ENCODE results near the gene PAPOLB.
"Not testable (repeated sequence)": the region's sequence is repeated elsewhere in the genome, so short reads cannot be mapped to it uniquely, and the experiment has no call there.

Gene PAPOLB

GRCh38 chr7:4861673-4862072 is at the start of gene PAPOLB:
Gene PAPOLB, minus strand, starts transcription at chr7:4862030. Its CDS starts 220 bp downstream, at chr7:4861810.
- no peak for DNase-seq

DNA sequence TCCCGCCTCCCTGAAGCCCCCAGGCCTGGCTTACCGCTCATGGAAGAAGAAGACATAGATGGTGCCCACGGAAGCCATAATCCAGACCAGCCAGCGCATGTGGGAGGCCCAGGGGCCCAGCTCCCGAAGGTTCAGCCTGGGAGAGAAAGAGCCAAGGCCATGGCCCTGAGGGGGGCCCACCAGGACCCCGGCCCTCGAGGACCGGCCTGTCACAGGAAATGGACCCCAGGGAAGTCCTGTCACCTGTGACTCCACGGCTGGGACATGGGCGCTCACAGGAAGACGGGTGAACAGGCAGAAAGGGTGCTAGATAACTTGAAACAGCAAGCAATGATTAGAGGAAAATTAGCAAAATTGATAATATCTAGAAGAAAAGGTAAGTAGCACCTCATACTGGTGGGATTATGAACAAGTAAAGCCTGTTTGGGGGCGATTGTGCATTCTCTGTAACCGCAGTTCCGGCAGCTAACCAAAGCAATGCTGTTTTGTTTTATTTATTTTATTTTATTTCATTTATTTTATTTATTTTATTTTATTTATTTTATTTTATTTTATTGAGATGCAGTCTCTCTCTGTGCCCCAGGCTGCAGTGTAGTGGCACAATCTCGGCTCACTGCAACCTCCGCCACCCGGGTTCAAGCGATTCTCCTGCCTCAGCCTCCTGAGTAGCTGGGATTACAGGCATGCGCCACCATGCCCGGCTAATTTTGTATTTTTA is 49.4 kb upstream of the PAPOLB start:
- DNase-seq = no peak

DNA sequence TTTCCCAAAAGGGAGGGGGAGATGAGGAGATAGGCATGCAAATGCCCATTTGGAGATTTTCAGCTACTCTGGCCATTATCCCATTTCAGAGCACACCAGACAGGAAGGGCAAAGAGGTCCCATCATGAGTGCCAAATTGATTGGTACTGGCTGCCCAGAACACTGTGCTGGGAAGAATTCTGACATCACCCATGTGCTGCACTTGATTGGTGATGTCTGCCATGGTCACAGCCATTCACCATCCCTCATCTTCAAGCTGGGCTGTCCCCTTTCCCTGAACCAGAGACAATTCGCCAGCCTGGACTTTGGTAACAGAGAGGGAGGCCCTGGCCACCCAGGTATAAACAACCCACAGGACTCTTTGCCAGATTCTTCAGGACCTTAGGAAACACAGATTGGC is 44.9 kb upstream of the PAPOLB start:
- DNase-seq = no peak

GRCh38 chr7:4905171-4905570 is 43.3 kb upstream of the PAPOLB start:
- no peak for DNase-seq

DNA sequence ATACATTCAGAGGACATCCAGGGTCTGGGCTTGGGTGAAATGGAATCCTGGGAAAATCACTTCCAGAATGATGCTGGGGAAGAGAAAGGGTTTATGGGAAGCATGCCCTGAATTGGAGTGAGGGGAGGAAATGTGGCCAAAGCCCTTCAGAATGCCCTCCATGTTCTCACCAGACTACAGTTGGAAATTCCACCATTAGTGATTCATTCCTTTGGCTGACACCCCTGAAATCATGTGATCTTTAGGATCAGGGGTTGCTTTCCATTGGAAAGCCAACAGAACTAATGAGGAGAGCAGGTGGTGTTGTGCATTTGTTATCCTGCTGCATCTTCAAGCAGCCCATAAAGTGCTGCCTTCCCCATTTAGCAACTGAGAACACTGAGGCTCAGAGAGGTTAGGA is 42.5 kb upstream of the PAPOLB start:
- no peak for DNase-seq

GRCh38 chr7:4895766-4896165 is 33.9 kb upstream of the PAPOLB start:
- DNase-seq = no peak

DNA sequence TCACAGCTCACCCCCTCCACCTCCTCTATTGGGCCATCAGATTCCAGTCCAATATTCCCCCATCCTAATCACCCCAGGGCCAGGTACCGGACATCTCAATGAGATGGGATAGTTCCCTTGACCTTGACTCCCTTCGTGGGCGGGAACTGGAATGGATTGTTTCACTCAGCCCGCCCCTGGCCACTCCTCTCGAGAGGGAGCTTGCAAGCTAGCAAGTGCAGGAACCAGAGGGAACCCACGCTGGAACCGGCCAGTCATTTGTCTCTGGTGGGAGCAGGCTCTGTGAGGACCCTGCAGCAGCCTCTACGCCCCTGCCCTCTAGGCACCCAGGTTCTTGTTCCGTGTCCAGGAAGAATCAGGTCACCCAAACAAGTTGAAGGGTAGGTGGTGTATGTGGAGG is 32.7 kb upstream of the PAPOLB start:
- DNase-seq = no peak

GRCh38 chr7:4893929-4894475 is 32.2 kb upstream of the PAPOLB start:
- no peak for DNase-seq

GRCh38 chr7:4893188-4893587 is 31.4 kb upstream of the PAPOLB start:
- not testable (repeated sequence) for DNase-seq

DNA sequence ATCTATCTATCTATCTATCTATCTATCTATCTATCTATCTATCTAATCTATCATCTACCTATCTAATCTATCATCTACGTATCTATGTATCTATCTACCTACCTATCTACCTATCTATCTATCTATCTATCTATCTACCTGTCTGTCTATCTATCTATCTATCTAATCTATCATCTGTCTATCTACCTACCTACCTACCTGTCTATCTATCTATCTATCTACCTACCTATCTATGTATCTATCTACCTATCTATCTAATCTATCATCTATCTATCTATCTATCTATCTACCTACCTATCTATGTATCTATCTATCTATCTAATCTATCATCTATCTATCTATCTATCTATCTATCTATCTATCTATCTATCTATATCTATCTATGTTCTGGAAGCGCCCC is 29.7 kb upstream of the PAPOLB start:
- DNase-seq = not testable (repeated sequence)

DNA sequence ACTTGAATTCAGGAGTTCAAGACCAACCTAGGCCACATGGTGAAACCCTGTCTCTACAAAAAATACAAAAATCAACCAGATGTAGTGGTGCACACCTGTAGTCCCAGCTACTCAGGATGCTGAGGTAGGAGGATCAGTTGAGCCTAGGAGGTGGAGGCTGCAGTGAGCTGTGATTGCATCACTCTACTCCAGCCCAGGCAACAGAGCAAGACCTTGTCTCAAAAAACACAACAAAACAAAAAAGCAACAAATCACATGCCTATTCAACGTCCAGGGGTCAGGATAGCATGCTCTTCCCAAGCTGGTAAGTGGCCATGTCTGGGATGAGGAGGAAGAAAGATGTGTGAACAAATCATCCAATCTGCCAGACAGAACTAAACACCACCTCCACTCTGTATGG is 27.9 kb upstream of the PAPOLB start:
- DNase-seq = no peak

DNA sequence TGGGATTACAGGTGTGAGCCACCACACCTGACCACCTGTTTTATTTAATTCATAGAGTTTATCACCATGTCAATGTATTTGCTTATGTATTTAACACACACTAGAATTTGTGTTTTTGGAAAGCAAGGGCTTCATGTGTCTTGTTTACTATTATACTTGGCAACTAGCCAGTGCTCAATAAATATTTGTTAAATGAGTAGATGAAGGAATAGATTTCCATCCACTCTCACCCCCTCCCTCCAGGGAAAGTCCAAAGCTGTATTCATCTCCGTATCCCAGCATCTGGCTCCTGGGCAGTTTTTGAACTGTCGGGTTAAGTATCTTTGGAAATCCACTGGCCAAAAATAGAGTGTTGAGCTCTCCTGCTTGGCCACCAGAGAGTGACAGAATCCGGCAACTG is 26.3 kb upstream of the PAPOLB start:
- peak; percentile 36 for DNase-seq

- no peak for DNase-seq
Measured at GRCh38 chr7:4886671-4887070, 24.8 kb upstream of the PAPOLB start.

DNA sequence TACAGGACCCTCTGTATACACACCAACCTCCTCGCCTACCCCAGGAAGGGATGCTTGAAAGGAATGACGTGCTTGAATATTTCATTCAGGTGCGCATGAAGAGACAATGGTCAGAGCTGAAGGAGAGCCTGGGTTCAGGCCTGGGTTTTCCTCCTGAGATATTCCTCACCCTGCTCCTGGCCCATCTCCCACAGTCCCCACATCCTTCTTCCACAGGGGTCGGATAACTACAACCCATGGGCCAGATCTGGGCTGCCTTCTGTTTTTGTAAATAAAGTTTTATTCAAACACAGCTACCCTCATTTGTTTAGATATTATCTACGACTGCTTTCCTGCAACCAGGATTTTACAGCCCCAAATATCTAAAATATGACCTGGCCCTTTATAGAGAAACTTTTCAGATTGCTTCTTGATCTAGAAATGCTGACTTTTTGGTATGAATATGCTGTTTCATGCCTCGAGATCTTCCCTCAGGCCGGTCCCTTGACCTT is 23.5 kb upstream of the PAPOLB start:
- no peak for DNase-seq

GRCh38 chr7:4884164-4884563 is 22.3 kb upstream of the PAPOLB start:
- DNase-seq = no peak

DNA sequence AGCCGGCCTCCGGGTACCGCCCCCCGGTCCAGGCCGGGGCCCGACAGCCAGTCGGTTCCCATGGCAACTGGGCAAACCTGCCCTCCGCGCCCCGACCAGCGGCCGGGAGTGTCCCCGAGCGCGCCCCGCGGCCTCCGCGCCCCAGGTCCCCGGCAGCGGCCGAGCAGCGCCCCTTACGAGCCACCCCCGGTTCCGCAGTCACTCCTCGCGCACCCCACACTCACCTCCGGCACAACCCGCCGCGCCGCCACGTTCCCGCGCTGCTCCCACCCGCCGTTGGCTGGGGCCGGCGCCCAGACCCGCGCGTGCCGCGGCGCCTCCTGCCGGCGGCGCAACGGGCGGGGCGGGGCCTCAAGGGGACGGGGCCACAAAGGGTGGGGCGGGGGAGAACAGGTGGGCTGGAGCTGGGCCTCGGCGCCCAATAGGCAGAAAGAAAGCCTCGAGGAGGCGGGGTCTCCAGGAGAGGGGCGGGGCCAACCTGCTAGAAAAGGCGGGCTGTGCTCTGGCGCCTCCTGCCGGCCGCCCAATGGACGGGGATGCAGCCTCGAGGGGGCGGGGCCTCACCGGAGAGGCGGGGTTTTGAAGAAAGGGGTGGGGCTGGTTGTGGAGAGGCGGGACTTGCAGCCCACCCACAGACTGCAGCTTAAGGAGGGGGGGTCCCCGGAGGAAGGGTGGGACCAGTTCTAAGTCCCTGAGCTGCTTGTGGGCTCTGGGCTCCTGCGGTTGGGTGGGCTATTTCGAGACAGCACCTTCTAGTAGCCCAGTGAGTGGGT is 21.7 kb upstream of the PAPOLB start, which contains the start of gene RADIL:
Gene RADIL, minus strand, starts transcription at position 345 of the 773 bp plus-strand sequence. CDS start 5,577 bp downstream, outside the sequence.
- peak; percentile 88 for DNase-seq

GRCh38 chr7:4883033-4883371 is 21.2 kb upstream of the PAPOLB start:
- DNase-seq = no peak

DNA sequence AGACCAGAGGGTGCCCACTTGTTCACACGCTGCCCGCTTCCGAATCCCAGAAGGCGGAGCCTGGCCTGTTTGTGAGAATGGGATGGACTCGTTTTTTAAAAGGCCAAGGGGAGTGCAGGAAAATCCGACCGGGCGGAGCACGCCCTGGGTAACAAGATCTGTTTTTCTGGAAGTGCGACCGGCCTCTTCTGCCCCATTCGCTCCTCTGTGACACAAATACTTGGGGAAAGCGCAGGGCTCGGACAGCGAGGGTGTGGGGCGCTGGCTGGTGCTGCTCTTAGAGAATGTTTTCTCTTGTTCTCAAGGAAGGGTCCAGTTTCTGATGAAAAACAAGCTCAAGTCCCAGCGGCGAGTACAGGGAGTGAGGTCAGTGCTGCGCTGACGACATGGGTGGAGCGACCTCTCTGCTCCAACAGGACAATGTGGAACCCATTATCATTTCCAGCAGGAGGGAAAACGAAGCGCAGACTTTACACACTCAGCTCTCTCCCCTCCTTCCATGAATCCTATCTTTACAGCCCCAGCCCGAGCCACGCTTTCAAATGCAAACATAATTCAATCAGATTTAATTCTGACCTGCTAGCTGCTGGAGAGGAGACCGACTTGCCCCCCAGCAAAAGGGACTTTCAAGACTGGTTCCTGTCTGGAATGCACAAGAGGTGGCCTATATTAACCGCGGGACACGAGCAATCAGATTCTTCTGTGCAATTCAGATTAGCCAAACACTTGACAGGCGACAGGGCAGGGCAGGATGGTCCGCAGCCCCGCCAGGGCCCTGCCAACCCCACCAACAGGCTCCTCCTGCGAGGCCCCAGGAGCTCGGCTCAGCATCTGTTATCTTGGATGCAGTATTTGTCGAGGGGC is 20.6 kb upstream of the PAPOLB start:
- DNase-seq = peak; percentile 53

DNA sequence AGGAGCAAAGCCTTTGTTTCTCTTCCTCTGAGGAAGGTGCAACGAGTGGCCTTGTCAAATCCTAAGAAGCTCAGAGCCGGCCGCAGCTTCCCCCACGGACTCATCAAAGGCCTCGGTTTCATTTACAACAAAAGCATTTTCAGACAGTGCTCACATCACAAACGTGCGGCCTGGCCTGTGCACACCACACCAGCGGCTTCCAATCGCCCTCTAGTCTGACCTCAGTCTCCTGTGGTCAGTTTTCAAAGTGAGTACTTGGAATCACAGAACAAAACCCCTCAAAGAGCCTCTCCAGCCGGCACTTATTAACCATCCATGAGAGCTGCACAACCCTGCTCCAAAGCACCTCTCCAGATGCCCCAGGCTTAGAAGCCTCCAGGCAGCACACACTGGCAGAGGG is 18.4 kb upstream of the PAPOLB start:
- no peak for DNase-seq

DNA sequence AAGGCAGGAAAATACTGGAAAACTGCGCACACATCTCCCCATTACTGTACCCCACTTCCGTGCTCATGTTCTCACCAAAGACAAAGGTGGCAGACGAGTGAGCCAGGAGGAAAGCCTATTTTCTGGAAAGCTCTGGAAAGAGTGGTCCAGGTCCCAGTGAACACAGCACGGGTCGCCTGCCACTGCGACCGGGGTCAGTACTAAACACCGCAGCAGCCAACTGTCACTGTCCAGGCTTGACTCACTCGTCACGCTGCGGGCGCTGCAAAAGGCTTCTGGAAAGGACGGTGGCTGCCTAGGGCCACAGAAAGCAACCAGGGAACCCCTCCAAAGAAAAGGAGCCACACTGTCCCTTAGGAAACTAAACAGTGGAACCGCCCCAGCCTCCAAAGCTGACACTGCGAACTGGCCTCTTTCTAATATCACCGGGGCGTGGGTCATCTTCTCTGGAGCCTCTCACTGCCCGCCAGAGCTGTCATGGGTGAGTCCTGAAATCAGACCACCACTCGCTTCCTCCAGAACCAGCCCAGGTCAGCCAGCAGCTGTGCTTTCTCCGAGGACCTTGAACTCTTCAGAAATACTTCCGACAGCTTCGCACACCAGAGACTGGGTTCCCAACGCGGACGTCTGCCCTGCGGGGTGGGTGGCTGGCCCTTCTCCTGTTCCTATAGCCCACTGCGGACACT is 17.7 kb upstream of the PAPOLB start:
- no peak for DNase-seq

DNA sequence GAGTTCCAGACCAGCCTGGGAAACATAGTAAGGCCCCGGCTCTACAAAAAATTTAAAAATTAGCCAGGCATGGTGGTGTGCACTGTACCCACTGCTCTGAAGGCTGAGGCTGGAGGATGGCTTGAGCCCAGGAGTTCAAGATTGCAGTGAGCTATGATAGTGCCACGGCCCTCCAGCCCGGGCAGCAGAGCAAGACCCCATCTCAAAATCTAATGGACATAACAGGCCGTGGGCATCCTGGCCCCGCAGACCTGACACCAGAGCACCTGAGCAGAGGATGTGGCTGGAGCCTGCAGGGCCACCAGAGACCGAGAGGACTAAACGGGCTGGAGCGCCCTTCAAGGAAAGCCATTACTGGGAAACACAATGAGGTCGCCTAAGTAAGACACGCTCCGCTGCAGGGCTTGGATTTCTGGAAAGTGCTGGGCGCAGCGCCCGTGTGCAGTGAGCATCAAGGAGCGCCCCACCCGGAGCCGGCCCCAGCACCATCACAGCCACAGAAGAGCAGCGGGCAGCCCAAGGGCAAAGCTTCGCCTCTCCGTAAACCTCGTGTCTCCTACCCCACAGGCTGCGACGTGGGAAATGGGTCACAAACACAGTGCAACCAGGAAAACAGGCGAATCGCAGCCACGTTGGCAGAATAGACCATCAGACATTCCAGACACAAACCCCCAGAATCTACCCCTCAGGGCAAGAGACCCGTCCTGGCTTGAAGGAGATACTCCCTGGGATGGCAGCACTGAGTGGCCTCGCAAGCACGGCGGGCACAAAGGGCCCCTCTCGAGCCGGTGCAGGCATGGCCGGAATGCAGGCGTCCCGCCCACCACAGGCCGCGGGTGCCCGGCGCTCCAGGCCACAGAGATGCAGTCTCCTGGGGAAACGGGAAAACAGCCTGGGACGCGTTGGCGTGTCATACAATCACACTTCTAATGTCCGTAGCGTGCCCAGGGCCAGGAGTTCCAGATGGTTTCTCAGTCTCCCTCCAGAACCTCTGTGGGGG is 16.8 kb upstream of the PAPOLB start:
- DNase-seq = no peak

Data from DMS153 (cell line).